Fibroblast of lung (primary cell): ENCODE measurements around the gene LENG9.

Experiments
- EZH2 ChIP-seq: IDR thresholded peaks from 2 replicates; pipeline ENCODE4 v1.5.1; 2012; ENCODE audit warnings: low read length, control low read depth, mild to moderate bottlenecking; ENCODE audit errors: missing control alignments
- TF ChIP-seq, protein P1 (sequence below), 2 donors: IDR thresholded peaks in 1 of 2; conservative IDR thresholded peaks in 1 of 2; 1 replicate in 1 of 2; 2 replicates in 1 of 2; pipeline ENCODE4 v1.5.1; 2011 to 2012; ENCODE audit warnings: low read length in 2 of 2, control low read depth in 1 of 2, inconsistent platforms in 1 of 2, low read depth in 1 of 2, mild to moderate bottlenecking in 1 of 2

DNA sequence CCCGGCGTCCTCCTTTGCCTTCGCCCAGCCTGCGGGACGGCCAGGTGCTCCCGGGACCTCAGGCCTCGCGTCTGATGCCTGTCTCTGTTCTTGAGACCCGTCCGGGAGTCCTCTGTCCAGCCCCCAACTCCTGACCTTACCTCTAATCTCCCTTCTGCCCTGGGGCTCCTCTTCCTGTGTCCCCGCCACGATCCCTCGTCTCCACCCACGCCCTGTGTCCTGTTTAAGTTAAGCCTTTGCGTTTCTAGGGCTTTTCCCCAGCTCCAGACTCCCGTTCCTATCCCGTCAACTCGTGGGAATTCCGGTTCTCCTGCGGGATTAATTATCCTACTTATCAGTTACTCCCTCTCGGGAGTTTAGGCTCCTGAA is 13.9 kb downstream of the LENG9 start:
- TF ChIP-seq, protein P1, sequence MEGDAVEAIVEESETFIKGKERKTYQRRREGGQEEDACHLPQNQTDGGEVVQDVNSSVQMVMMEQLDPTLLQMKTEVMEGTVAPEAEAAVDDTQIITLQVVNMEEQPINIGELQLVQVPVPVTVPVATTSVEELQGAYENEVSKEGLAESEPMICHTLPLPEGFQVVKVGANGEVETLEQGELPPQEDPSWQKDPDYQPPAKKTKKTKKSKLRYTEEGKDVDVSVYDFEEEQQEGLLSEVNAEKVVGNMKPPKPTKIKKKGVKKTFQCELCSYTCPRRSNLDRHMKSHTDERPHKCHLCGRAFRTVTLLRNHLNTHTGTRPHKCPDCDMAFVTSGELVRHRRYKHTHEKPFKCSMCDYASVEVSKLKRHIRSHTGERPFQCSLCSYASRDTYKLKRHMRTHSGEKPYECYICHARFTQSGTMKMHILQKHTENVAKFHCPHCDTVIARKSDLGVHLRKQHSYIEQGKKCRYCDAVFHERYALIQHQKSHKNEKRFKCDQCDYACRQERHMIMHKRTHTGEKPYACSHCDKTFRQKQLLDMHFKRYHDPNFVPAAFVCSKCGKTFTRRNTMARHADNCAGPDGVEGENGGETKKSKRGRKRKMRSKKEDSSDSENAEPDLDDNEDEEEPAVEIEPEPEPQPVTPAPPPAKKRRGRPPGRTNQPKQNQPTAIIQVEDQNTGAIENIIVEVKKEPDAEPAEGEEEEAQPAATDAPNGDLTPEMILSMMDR (conservative IDR thresholded peaks at IDR 0.05 in 1 of 2, IDR thresholded peaks at IDR 0.05 in 1 of 2; ENCODE audit: low read depth in 1 of 2, low read length in 2 of 2), result no peak
- TF ChIP-seq EZH2, result no peak
